Astrocyte of the hippocampus (primary cell): Measurements from ENCODE around the gene PAEP.
A peak's percentile ranks its signal among the peaks of the same experiment; 100 is the strongest.

Experiments used
- DNase-seq: peaks from one replicate; pipeline ENCODE4 v3.0.0; 2011; ENCODE audit warnings: low read depth, low spot score

Gene PAEP

GRCh38 chr9:135551031-135551430 lies 10.5 kb upstream of the PAEP start:
- DNase-seq = no peak

- no peak for DNase-seq
These were observed 10.1 kb upstream of the PAEP start for GRCh38 chr9:135551456-135551855.

GRCh38 chr9:135552021-135552697 lies 9.4 kb upstream of the PAEP start:
- DNase-seq = no peak

GRCh38 chr9:135552698-135553171 lies 8.8 kb upstream of the PAEP start:
- no peak for DNase-seq

GRCh38 chr9:135554718-135555117 lies 6.8 kb upstream of the PAEP start:
- DNase-seq = peak; percentile 34

GRCh38 chr9:135555203-135555602 lies 6.4 kb upstream of the PAEP start:
- no peak for DNase-seq

- DNase-seq = no peak
These were observed 5.6 kb upstream of the PAEP start for GRCh38 chr9:135555910-135556309.

GRCh38 chr9:135559606-135560005 lies 1.9 kb upstream of the PAEP start:
- DNase-seq = peak; percentile 11

GRCh38 chr9:135562235-135562745 lies 734 bp downstream of the PAEP start:
- DNase-seq = no peak

- no peak for DNase-seq
These were observed 1.5 kb downstream of the PAEP start for GRCh38 chr9:135563039-135563476.

GRCh38 chr9:135563858-135564257 lies 2.3 kb downstream of the PAEP start:
- no peak for DNase-seq

- DNase-seq = no peak
These were observed 3.6 kb downstream of the PAEP start for GRCh38 chr9:135565141-135565628.

GRCh38 chr9:135565636-135566035 lies 4.1 kb downstream of the PAEP start:
- DNase-seq = no peak

GRCh38 chr9:135566552-135566951 lies 5.0 kb downstream of the PAEP start:
- DNase-seq = no peak

GRCh38 chr9:135567311-135567710 lies 5.8 kb downstream of the PAEP start:
- DNase-seq = no peak

GRCh38 chr9:135568026-135568425 lies 6.5 kb downstream of the PAEP start:
- DNase-seq = no peak

GRCh38 chr9:135570456-135570855 lies 8.9 kb downstream of the PAEP start:
- DNase-seq = no peak

- DNase-seq = no peak
These were observed 10.7 kb downstream of the PAEP start for GRCh38 chr9:135572233-135572632.

GRCh38 chr9:135573124-135573523 lies 11.6 kb downstream of the PAEP start:
- DNase-seq = no peak

GRCh38 chr9:135574331-135574730 lies 12.8 kb downstream of the PAEP start:
- DNase-seq = no peak

- no peak for DNase-seq
These were observed 13.4 kb downstream of the PAEP start for GRCh38 chr9:135574943-135575342.

GRCh38 chr9:135575995-135576631 lies 14.6 kb downstream of the PAEP start:
- DNase-seq = no peak

GRCh38 chr9:135577256-135577655 lies 15.7 kb downstream of the PAEP start:
- DNase-seq = no peak
